Dermis microvascular lymphatic vessel endothelial cell (primary cell): ENCODE data around the gene PCDHB12. TPM values are rescaled to one million over a fixed set of nuclear protein-coding genes. Genes with fewer than 3 reads are reported as not detected.
"Not testable (repeated sequence)": the region's sequence is repeated elsewhere in the genome, so short reads cannot be mapped to it uniquely, and the experiment has no call there.

Experiments
- DNase-seq, 2 donors: peaks; one replicate each; pipeline versions ENCODE4 v3.0.0 to v3.0.0-alpha.2; 2010; ENCODE audit warnings: low read depth in 2 of 2
- total RNA-seq: library from RNA; depleted of rRNA; stranded (reverse); fragments of >200 nt; gene quantifications from 2 replicates; pipeline ENCODE4 v1.2.1, GENCODE V29; 2014

The PCDHB12 gene
- total RNA-seq, 1 donor from 2014 or later, result 0.26 TPM

- DNase-seq, result not testable (repeated sequence)
Measured at GRCh38 chr5:141201646-141202045, 6.9 kb upstream of the PCDHB12 start.

- not testable (repeated sequence) for DNase-seq
Measured at GRCh38 chr5:141210281-141210680, 1.8 kb downstream of the PCDHB12 start.

- DNase-seq, result not testable (repeated sequence)
Measured at GRCh38 chr5:141210849-141211248, 2.3 kb downstream of the PCDHB12 start.

DNA sequence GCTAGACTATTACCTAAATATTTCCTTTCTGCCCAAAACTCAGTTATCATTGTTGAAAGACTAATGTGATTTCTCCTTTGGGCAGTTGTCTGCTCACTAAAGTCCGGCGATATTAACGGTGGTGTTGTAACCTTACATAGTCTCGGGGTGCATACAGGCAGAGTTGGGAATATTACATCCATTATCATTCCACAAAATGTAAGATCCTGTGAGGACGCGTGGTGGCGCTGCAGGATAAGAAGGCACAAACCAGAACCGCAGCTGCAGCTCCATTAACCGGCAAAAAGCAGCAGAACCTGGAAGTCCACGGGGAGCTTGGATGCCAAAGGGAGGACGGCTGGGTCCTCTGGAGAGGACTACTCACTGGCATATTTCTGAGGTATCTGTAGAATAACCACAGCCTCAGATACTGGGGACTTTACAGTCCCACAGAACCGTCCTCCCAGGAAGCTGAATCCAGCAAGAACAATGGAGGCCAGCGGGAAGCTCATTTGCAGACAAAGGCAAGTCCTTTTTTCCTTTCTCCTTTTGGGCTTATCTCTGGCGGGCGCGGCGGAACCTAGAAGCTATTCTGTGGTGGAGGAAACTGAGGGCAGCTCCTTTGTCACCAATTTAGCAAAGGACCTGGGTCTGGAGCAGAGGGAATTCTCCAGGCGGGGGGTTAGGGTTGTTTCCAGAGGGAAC lies 5.3 kb downstream of the PCDHB12 start, which contains the start of gene PCDHB13:
TSS of gene PCDHB13 (plus strand) at position 264 of the 684 bp plus-strand sequence. CDS start at position 469, 205 bp downstream.
- peak; percentile 57 to 73 for DNase-seq

DNA sequence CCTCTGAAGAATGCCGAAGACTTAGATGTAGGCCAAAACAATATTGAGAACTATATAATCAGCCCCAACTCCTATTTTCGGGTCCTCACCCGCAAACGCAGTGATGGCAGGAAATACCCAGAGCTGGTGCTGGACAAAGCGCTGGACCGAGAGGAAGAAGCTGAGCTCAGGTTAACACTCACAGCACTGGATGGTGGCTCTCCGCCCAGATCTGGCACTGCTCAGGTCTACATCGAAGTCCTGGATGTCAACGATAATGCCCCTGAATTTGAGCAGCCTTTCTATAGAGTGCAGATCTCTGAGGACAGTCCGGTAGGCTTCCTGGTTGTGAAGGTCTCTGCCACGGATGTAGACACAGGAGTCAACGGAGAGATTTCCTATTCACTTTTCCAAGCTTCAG lies 6.1 kb downstream of the PCDHB12 start:
- not testable (repeated sequence) for DNase-seq

DNA sequence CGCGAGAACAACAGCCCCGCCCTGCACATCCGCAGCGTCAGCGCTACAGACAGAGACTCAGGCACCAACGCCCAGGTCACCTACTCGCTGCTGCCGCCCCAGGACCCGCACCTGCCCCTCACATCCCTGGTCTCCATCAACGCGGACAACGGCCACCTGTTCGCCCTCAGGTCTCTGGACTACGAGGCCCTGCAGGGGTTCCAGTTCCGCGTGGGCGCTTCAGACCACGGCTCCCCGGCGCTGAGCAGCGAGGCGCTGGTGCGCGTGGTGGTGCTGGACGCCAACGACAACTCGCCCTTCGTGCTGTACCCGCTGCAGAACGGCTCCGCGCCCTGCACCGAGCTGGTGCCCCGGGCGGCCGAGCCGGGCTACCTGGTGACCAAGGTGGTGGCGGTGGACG lies 7.0 kb downstream of the PCDHB12 start:
- DNase-seq, result not testable (repeated sequence)

GRCh38 chr5:141216035-141216434 lies 7.5 kb downstream of the PCDHB12 start:
- not testable (repeated sequence) for DNase-seq

GRCh38 chr5:141223112-141223783 lies 14.7 kb downstream of the PCDHB12 start, which contains the start of gene PCDHB14:
Gene PCDHB14, plus strand, starts transcription at chr5:141223343. Its CDS starts 163 bp downstream, at chr5:141223506.
- DNase-seq, result peak; percentile 15 to 46

- not testable (repeated sequence) for DNase-seq
Measured at GRCh38 chr5:141224844-141225243, 16.3 kb downstream of the PCDHB12 start.

GRCh38 chr5:141225421-141225820 lies 16.9 kb downstream of the PCDHB12 start:
- not testable (repeated sequence) for DNase-seq

- DNase-seq, result peak; percentile 4 to 17
Measured at GRCh38 chr5:141234109-141234667, 25.7 kb downstream of the PCDHB12 start.

DNA sequence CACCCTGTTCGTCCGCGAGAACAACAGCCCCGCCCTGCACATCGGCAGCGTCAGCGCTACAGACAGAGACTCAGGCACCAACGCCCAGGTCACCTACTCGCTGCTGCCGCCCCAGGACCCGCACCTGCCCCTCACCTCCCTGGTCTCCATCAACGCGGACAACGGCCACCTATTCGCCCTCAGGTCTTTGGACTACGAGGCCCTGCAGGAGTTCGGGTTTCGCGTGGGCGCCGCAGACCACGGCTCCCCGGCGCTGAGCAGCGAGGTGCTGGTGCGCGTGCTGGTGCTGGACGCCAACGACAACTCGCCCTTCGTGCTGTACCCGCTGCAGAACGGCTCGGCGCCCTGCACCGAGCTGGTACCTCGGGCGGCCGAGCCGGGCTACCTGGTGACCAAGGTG lies 27.4 kb downstream of the PCDHB12 start:
- DNase-seq, result not testable (repeated sequence)

GRCh38 chr5:141236516-141237313 lies 28.2 kb downstream of the PCDHB12 start:
- no peak for DNase-seq

DNA sequence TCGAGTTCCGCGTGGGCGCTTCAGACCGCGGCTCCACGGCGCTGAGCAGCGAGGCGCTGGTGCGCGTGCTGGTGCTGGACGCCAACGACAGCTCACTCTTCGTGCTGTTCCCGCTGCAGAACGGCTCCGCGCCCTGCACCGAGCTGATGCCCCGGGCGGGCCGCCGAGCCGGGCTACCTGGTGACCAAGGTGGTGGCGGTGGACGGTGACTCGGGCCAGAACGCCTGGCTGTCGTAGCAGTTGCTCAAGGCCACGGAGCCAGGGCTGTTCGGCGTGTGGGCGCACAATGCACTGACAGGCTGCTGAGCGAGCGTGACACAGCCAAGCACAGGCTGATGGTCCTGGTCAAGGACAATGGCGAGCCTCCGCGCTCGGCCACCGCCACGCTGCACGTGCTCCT lies 33.0 kb downstream of the PCDHB12 start:
- no peak for DNase-seq

DNA sequence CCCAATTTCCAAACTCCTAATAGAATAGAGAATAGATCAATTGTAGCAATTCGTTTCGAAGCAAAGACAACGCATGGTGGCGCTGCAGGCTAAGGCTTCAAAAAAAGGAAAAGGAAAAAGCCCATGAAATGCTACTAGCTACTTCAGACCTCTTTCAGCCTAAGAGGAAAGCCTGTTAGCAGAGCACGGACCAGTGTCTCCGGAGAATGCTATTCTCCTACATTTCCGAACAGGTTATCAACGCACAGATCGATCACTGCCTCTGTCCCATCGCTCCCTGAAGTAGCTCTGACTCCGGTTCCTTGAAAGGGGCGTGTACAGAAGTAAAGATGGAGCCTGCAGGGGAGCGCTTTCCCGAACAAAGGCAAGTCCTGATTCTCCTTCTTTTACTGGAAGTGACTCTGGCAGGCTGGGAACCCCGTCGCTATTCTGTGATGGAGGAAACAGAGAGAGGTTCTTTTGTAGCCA lies 36.8 kb downstream of the PCDHB12 start, which contains the start of gene PCDHB15:
TSS of gene PCDHB15 (plus strand) at position 146 of the 468 bp plus-strand sequence. CDS start at position 330, 184 bp downstream.
- peak in 1 of 2 donors; percentile 8 for DNase-seq

DNA sequence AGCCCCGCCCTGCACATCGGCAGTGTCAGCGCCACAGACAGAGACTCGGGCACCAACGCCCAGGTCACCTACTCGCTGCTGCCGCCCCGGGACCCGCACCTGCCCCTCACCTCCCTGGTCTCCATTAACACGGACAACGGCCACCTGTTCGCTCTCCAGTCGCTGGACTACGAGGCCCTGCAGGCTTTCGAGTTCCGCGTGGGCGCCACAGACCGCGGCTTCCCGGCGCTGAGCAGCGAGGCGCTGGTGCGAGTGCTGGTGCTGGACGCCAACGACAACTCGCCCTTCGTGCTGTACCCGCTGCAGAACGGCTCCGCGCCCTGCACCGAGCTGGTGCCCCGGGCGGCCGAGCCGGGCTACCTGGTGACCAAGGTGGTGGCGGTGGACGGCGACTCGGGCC lies 38.5 kb downstream of the PCDHB12 start:
- DNase-seq, result not testable (repeated sequence)

- DNase-seq, result not testable (repeated sequence)
Measured at GRCh38 chr5:141247434-141247833, 38.9 kb downstream of the PCDHB12 start.

DNA sequence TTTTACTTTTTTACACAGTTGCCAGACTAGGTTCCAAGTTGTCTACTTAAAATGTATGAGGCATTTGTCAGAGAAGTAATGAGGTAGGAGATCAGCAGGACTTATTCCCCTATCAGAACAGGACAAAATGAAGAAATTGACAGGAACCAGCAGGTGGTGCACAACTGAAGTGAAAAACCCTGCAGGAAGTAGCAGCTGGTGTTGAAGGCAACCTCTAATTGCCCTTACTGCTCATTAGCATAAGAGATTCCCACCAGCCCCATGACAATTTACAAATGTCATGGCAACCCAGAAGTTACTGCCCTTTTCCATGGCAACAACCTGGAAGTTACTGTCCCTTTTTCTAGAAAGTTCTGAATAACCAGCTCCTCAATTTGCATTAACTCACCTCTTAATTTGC lies 42.1 kb downstream of the PCDHB12 start:
- DNase-seq, result no peak

- DNase-seq, result no peak
Measured at GRCh38 chr5:141258464-141258863, 49.9 kb downstream of the PCDHB12 start.

DNA sequence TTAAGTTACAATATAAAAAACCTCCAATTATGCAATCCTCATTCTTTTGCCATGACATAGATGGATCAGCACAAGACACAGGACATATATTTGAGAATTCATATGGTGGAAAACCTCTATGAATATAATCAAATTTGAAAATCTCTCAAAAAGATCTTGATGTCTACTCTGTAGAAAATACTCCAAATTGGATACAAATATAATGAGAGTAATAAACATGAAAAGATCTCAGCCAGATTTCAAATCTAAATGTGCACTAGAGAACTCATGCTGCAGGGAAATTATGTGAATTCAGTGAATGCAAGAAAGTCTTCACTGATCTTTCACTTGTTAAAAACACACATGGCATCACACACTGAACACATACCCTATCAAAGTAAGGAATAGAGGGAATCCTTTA lies 50.4 kb downstream of the PCDHB12 start:
- no peak for DNase-seq
